HG02981 (cell line): Measurements from ENCODE around the gene PCYT1B.

Source experiments
- ATAC-seq: cut with Tn5 transposase; IDR thresholded peaks from one replicate; pipeline ENCODE4 v1.9.1; 2021; ENCODE audit warnings: mild to moderate bottlenecking, moderate library complexity; ENCODE audit not compliant: unreplicated experiment

PCYT1B gene

DNA sequence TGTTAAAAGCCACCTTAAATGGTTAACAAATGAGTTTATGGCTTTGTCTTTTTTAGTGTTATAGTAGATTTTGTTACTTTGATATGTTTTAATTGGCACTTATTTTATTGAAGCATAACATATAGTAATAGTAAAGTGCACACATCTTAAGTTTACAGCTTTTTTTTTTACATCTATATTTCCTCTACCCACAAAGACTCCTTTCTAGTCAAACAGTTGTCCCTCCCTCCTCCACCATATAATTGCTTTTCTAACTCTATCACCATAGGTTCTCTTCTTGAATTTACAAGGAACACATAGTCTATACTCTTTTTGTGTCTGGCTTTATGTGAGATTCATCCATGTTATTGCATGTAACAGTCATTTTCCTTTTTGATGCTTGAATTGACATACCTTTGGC is 110.6 kb downstream of the PCYT1B start:
- ATAC-seq: no peak

DNA sequence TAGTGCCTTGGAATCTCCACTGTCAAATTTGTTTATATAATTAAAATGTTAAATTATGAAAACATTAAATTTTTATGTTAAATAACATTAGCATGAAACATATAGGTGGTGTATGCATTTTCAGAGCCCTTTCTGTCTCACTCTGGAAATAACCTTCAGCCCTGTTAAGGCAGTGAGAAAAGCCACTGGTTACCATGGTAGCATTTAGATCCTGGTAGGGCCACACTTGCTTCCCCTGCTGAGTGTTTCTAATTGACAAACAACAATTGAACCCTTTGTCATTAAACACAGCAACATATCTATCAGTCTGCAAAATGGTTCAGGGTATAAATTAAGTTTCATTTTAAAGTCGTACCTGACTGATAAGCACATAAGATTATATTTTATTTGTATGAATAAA is 118.5 kb downstream of the PCYT1B start:
- no peak for ATAC-seq

DNA sequence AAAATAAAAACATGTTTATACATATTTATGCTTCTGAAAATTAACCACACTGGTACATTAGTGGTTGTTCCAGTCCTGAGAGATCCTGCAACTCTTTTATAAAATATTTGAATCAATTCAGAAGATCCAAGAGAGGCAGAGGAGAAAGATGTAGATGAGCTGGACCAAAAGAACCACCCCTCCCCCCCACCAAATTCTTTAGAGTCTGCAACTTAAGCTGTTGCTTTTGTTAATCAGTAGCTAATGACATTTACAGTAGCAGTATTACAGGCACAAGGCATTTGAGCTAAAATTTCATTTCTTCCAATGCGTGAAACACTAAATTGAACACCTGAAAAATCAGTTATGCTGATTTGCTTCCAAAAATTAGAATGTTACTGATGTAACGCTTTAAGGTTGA is 120.5 kb downstream of the PCYT1B start:
- no peak for ATAC-seq

DNA sequence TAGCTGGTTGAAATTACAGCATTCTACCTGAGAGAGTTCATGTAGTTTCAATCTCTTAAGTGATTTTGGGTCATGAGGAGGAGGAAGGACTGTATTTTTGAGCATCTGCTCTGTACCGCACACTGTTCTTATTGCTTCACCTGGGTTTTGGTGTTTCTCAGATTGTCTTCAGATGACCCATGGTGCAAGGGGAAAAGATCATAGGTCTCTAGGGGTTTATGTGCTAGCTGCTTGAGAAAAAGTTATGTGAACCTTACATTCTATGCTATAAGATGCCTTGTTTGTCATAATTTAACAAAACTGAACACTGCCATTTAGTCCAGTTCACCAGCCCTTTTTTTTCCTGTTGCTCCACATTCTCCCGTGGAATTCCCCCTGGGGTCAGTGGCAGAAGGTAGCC is 121.7 kb downstream of the PCYT1B start:
- no peak for ATAC-seq

DNA sequence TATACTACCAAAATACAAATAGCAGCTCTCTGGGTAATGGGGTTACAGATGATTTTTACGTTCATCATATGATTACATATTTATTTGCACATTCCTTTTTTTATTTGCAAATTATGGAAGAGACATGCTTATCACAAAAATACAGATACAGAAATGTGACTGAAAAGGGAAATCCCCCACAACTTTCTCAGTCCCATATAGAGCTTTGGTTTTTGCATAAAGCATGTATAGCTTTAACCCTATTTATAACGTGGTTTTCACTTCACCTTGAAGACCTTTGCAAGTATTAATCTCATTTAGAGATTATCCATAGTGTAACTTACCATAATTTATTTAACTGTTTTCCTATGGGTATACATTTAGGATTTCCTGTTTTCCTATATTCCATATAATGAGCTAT is 126.7 kb downstream of the PCYT1B start:
- no peak for ATAC-seq

DNA sequence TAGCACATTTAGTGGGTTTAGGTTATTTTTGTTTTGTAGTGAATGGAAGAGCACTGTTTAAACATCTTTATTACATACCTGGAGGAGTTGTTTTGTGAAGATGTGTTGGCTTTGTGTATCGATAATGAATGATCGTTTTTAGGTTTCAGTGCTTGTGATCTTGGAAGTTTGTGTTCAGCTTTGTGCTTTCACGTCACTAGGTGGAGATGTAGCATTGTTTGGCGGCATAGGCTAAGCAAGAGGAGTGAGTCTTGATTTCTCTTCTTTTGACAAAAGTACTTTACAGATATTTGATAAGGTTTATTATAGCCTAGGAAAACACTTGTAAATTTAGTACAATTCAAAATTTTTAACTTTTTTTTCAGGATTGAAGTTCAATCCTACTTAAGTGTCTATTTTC is 131.7 kb downstream of the PCYT1B start:
- ATAC-seq: no peak

DNA sequence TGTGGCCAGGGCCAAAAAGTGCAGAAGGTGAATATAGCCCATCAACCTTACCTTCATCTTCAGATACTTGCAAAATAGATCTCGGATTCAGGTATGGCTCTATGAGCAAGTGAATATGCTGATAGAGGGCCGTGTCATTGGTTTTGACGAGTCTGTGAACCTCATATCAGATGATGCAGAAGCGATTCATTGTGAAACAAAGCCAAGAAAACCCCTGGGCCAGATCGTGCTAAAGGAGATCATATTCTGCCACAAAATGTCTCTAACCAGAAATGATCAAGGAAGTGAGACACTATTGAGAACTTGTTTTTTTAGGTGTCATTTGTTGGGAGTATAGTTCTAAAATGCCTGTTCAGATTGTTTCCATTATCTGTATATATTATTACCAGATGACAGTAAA is 133.7 kb downstream of the PCYT1B start:
- ATAC-seq: peak; percentile 99

DNA sequence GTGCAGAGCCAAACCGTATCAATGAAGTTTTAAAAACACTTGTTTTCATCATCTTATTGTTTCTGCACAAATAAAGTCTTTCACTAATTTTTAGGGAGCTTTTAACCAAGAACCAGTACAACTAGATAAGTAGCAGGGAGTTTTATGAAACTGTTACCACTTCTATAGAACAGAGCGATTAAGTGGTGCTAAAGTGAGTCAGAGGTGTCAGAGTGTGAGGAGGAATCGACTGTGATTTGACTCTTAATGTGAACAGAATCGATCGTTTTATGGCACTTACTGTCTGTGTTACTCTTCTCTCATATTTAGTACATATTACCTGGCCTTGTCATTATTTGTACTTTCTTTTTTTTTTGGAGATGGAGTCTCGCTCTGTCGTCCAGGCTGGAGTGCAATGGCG is 138.8 kb downstream of the PCYT1B start:
- ATAC-seq: no peak
